Measurements from ENCODE around the gene AMN.

Gene AMN

GRCh38 chr14:102951799-102952198 lies 29.3 kb downstream of the AMN start:
- TF ChIP-seq REST (IDR thresholded peaks at IDR 0.05; ENCODE audit: insufficient read depth in 1 of 2, low read depth in 2 of 2, low read length in 2 of 2), result no peak
- TF ChIP-seq TAF1 (IDR thresholded peaks at IDR 0.05; ENCODE audit: borderline replicate concordance, insufficient read depth, low read length), result no peak
- TF ChIP-seq FOXP2 (optimal IDR thresholded peaks at IDR 0.05; ENCODE audit: borderline replicate concordance, extremely low read depth, extremely low read length, insufficient read depth), result no peak
- TF ChIP-seq SIN3A (IDR thresholded peaks at IDR 0.05; ENCODE audit: borderline replicate concordance, insufficient read depth, low read length), result no peak
- TF ChIP-seq POLR2AphosphoS5 (IDR thresholded peaks at IDR 0.05; ENCODE audit: low read depth, low read length), result no peak

- no peak for TF ChIP-seq SIN3A (IDR thresholded peaks at IDR 0.05; ENCODE audit: borderline replicate concordance, insufficient read depth, low read length)
- no peak for TF ChIP-seq TAF1 (IDR thresholded peaks at IDR 0.05; ENCODE audit: borderline replicate concordance, insufficient read depth, low read length)
- TF ChIP-seq REST (IDR thresholded peaks at IDR 0.05; ENCODE audit: insufficient read depth in 1 of 2, low read depth in 2 of 2, low read length in 2 of 2), result no peak
- TF ChIP-seq POLR2AphosphoS5 (IDR thresholded peaks at IDR 0.05; ENCODE audit: low read depth, low read length), result no peak
- TF ChIP-seq FOXP2 (optimal IDR thresholded peaks at IDR 0.05; ENCODE audit: borderline replicate concordance, extremely low read depth, extremely low read length, insufficient read depth), result no peak
Measured at GRCh38 chr14:102952276-102952675, 29.8 kb downstream of the AMN start.

GRCh38 chr14:102953100-102953499 lies 30.6 kb downstream of the AMN start:
- no peak for TF ChIP-seq TAF1 (IDR thresholded peaks at IDR 0.05; ENCODE audit: borderline replicate concordance, insufficient read depth, low read length)
- TF ChIP-seq REST (IDR thresholded peaks at IDR 0.05; ENCODE audit: insufficient read depth in 1 of 2, low read depth in 2 of 2, low read length in 2 of 2), result no peak
- no peak for TF ChIP-seq SIN3A (IDR thresholded peaks at IDR 0.05; ENCODE audit: borderline replicate concordance, insufficient read depth, low read length)
- no peak for TF ChIP-seq FOXP2 (optimal IDR thresholded peaks at IDR 0.05; ENCODE audit: borderline replicate concordance, extremely low read depth, extremely low read length, insufficient read depth)

- no peak for TF ChIP-seq REST (IDR thresholded peaks at IDR 0.05; ENCODE audit: insufficient read depth in 1 of 2, low read depth in 2 of 2, low read length in 2 of 2)
- no peak for TF ChIP-seq FOXP2 (optimal IDR thresholded peaks at IDR 0.05; ENCODE audit: borderline replicate concordance, extremely low read depth, extremely low read length, insufficient read depth)
- TF ChIP-seq POLR2AphosphoS5 (IDR thresholded peaks at IDR 0.05; ENCODE audit: low read depth, low read length), result no peak
- no peak for TF ChIP-seq TAF1 (IDR thresholded peaks at IDR 0.05; ENCODE audit: borderline replicate concordance, insufficient read depth, low read length)
- no peak for TF ChIP-seq SIN3A (IDR thresholded peaks at IDR 0.05; ENCODE audit: borderline replicate concordance, insufficient read depth, low read length)
Measured at GRCh38 chr14:102954081-102954789, 31.8 kb downstream of the AMN start.

All from PFSK-1 (cell line).